ENCODE data around the gene PAPOLA. TPM values are rescaled to one million over a fixed set of nuclear protein-coding genes. Genes with fewer than 3 reads are reported as not detected.
"Not testable (repeated sequence)": the region's sequence is repeated elsewhere in the genome, so short reads cannot be mapped to it uniquely, and the experiment has no call there.

Gene PAPOLA
- polyA plus RNA-seq (2014; cell fraction: cytosol; rRNA removed), result 36.7 and 38.0 TPM in 2 replicates
- 38.3 and 69.7 TPM in 2 replicates for polyA plus RNA-seq (2014; cell fraction: nucleus; rRNA removed)

GRCh38 chr14:96501740-96502620 lies at the start of gene PAPOLA:
Gene PAPOLA, plus strand, starts transcription at chr14:96502382. Its CDS starts 211 bp downstream, at chr14:96502593.
- DNase-seq (ENCODE audit: low spot score), result peak; percentile 90

- DNase-seq (ENCODE audit: low spot score), result no peak
These were observed 49.5 kb upstream of the PAPOLA start for GRCh38 chr14:96452684-96453083.

GRCh38 chr14:96455588-96455987 lies 46.6 kb upstream of the PAPOLA start:
- no peak for DNase-seq (ENCODE audit: low spot score)

- DNase-seq (ENCODE audit: low spot score), result no peak
These were observed 42.3 kb upstream of the PAPOLA start for GRCh38 chr14:96459851-96460250.

GRCh38 chr14:96461950-96462798 lies 40.0 kb upstream of the PAPOLA start:
- no peak for DNase-seq (ENCODE audit: low spot score)

- no peak for DNase-seq (ENCODE audit: low spot score)
These were observed 38.0 kb upstream of the PAPOLA start for GRCh38 chr14:96464136-96464535.

- DNase-seq (ENCODE audit: low spot score), result no peak
These were observed 35.3 kb upstream of the PAPOLA start for GRCh38 chr14:96466918-96467317.

GRCh38 chr14:96470331-96470730 lies 31.9 kb upstream of the PAPOLA start:
- no peak for DNase-seq (ENCODE audit: low spot score)

GRCh38 chr14:96470967-96471366 lies 31.2 kb upstream of the PAPOLA start:
- not testable (repeated sequence) for DNase-seq (ENCODE audit: low spot score)

GRCh38 chr14:96478119-96478518 lies 24.1 kb upstream of the PAPOLA start:
- no peak for DNase-seq (ENCODE audit: low spot score)

GRCh38 chr14:96479435-96480146 lies 22.6 kb upstream of the PAPOLA start:
- no peak for DNase-seq (ENCODE audit: low spot score)

- no peak for DNase-seq (ENCODE audit: low spot score)
These were observed 20.4 kb upstream of the PAPOLA start for GRCh38 chr14:96481731-96482314.

GRCh38 chr14:96482986-96483385 lies 19.2 kb upstream of the PAPOLA start:
- DNase-seq (ENCODE audit: low spot score), result no peak

GRCh38 chr14:96484399-96484798 lies 17.8 kb upstream of the PAPOLA start:
- no peak for DNase-seq (ENCODE audit: low spot score)

- no peak for DNase-seq (ENCODE audit: low spot score)
These were observed 15.5 kb upstream of the PAPOLA start for GRCh38 chr14:96486705-96487104.

- no peak for DNase-seq (ENCODE audit: low spot score)
These were observed 12.9 kb upstream of the PAPOLA start for GRCh38 chr14:96489327-96489726.

- DNase-seq (ENCODE audit: low spot score), result no peak
These were observed 9.0 kb upstream of the PAPOLA start for GRCh38 chr14:96493178-96493577.

- no peak for DNase-seq (ENCODE audit: low spot score)
These were observed 7.9 kb upstream of the PAPOLA start for GRCh38 chr14:96494331-96494730.

- no peak for DNase-seq (ENCODE audit: low spot score)
These were observed 5.1 kb upstream of the PAPOLA start for GRCh38 chr14:96497087-96497486.

- DNase-seq (ENCODE audit: low spot score), result no peak
These were observed 4.6 kb upstream of the PAPOLA start for GRCh38 chr14:96497586-96497985.

GRCh38 chr14:96501217-96501739 lies 904 bp upstream of the PAPOLA start:
- no peak for DNase-seq (ENCODE audit: low spot score)
